Fibroblast of peridontal ligament (primary cell): ENCODE measurements around the gene ACAP2.
"Not testable (repeated sequence)": the region's sequence is repeated elsewhere in the genome, so short reads cannot be mapped to it uniquely, and the experiment has no call there.

Experiments used
- DNase-seq: peaks from one replicate; pipeline ENCODE4 v3.0.0-alpha.2; 2010; ENCODE audit errors: extremely low read depth

ACAP2 gene

DNA sequence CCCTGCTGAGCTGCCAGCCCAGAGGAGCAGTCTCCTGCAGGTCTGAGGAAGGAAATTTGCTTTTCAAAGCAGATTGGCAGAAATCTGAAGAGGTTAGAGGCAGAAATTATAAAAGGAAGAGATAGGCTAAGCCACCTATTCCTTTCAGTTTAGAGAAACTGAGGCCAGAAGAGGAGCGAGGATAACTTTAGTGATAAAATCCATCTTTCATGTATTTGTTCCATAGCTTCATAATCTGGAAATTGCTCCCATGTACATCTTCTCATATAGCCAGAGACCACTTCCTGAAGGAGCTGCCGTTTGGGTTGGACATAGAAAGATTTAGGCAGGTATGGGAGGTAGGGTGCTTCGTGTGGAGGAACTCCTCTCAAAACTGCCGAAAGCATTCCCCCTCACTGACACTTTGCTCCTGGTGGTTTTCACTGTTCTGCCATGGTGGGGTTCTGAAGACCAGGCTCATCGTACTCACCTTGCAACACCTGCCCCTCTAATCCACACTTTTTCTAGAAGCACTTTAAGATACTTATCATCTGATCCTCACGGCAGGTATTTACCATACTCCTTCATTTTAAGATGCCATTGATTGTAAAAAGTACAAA, 670 bp upstream of the ACAP2 start:
- DNase-seq = no peak

DNA sequence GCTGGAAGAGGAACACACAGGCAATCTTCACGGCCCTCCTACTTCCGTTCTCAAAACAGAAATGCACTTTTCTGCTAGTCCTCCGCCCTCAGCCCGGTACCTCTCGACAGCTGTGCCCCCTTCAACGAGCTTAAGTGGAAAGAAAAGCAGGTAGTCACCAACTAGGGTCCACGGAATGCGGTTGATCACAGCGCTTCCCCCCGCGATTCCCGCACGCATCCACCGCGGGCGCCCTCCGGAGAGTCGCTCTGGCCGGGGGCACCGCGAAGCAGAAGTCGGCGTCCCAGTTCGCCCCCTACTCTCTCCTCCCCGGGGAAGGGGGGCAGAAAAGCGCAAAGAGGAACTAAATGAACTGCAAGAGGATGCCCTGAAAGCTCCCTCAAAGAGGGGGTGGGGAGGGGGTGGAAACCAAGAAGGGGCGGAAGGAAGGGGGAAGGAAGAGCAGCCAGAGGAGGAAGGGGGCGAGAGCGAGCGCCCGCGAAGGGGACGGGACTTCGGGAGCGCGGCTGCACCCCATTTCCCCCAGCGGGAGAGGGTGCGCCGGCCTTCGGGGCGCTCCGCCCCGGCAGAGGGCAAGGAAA, 738 bp downstream of the ACAP2 start:
- DNase-seq = peak; percentile 16

DNA sequence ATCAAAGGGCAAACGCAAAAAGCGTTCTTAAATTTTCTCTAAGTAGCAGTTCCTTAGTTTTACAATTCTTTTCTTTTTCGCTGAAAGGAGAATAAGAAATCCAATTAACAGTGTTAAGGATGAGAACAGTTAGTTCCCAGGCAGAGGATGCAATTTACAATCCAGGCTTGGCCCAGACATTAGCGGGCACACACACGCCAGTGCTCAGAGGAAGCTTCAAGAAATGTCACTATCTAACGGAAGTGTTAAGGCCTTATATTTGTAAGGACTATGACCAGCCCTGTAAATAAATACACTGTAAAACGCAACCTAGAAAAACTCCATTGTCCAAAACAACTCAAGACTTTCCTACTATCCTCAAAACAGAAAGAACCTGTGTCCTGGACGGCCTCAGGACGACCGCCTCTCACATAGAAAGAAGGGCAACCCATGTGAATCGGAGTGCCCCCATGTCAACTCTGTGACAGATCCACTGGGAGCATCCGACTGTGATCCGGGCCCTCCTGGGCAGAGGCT, 1.3 kb downstream of the ACAP2 start:
- DNase-seq = peak; percentile 25

DNA sequence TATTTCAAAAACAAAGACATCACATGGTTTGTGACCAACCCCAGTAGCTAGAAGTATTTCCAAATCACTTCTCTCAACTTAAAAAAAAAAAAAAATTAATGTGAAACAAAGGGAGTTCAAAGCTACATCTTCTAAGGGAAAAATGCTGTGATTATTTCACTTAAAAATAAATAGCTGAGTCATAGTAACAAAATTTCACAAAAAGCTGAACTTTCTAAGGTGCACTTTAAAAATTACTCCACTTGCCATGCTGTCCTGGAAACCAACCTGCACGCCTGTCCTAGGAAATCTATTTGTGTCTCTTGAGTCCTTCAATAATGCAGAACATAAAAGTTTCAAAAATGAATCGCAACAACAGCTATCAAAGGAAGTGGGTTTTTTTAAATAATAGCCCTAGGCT, 1.8 kb downstream of the ACAP2 start:
- DNase-seq = peak; percentile 32

DNA sequence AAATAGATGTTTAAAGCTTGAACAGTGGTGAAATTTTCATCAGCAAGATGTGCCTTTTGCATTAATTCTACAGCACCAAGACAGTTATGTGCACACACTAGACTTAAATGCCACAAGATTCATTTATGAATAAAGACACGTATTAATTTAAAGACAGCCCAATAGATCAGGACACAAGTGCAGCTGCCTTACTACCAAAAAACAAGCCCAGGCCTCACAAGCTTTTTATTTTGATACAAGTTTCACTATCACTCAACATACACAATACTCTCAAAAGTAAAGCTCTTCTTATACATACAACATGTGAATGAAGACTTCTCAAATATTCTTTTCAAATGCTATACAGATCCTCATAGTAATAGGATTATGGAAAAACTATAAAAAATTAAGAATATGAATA, 2.4 kb downstream of the ACAP2 start:
- no peak for DNase-seq

DNA sequence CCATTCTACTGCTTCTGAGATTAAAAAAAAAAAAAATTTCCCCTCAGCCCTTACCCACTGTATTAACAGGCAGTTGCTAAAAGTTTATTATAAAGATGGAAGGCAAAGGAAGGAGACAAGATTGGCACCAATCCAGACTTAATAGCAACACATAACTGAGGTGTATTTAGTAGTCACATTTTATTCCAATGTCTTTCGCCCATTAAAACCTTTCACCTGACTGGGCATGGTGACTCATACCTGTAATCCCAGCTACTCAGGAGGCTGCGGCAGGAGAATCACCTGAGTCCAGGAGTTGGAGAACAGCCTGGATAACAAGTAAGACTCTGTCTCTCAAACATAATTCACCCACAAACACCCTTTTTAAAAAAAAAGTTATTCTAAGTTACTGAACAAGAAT, 4.4 kb downstream of the ACAP2 start:
- DNase-seq = no peak

DNA sequence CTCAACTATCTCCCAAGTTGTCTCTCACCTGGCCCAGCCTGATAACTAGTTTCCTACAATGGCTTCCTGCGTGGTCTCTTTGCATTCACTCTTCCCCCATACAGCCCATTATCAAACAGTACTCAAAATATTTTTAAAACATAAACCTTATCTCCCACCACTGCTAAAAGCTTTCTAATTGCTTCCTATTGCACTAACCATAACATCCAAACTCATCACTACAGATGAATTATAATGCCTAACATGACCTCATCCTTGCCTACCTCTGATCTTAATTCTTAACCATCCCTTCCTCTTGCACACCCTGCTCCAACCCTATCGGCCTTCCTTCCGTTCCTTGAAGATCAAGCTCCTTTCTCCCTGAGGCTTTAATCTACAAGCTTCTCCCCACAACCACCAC, 17.0 kb downstream of the ACAP2 start:
- DNase-seq = no peak

DNA sequence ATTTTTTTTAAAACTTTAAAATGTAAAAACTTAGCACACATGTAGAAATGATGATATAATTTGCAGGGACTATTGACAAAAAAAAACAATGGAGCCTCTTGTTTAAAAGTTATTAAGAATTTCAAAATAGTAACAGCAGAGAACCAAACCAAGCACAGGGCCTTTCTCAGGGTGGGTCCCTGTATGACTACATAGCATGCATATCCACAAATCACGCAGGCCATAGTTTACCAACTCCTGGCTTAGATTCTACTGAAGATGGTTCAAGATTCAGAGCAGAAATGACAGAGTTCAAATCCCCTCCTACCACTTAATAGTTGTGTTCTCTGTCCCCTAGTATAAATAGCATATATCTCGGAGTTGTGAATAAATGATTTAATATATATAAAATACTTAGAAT, 19.0 kb downstream of the ACAP2 start:
- no peak for DNase-seq

DNA sequence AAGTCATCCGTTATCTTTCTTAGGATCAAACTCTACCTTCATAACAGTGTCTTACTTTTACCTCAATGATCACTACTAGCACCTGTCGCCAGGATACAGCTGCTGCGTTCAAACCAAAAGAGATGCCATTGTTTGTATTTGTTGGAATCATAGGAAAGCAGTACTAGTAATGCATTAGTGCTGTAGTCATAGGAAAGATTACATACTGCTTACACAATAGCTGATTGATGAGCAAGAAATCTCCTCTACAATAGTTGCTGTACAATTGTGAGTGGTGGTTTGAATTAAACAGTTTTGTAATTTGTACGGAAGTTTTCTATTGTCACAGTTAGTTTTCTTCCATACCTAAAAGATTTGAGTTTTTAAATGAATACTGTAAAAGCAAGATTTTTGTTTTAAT, 21.4 kb downstream of the ACAP2 start:
- peak; percentile 40 for DNase-seq

DNA sequence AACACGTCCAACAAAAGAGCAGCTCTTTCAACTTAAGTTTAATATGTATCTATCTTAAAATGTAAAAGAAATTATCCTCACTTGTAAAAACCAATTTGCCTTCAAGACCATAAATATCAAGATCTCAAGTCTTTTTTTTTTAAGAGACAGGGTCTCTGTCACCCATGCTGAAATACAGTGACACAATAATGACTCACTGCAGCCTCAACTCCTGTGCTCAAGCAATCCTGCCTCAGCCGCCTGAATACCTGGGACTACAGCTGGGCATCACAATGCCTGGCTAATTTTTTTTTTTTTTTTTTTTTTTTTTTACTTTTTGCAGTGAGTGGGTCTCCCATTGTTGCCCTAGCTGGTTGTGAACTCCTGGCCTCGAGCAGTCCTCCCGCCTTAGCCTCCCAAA, 26.0 kb downstream of the ACAP2 start:
- DNase-seq = no peak

DNA sequence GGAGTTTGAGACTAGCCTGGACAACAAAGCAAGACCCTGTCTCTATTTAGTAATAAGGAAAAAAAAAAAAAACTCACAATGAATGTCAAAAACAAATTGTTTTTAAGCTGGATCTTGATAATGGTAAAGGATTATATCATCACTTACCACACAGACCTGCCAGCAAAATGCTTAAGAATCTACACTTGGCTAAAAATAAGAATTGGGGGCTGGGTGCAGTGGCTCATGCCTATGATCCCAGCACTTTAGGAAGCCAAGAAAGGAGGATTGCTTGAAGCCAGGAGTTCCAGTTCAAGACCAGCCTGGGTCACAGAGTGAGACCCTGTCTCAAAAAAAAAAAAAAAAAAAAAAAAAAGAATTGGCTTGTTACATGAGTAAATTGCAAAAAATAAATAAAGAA, 31.0 kb downstream of the ACAP2 start:
- DNase-seq = peak; percentile 70

DNA sequence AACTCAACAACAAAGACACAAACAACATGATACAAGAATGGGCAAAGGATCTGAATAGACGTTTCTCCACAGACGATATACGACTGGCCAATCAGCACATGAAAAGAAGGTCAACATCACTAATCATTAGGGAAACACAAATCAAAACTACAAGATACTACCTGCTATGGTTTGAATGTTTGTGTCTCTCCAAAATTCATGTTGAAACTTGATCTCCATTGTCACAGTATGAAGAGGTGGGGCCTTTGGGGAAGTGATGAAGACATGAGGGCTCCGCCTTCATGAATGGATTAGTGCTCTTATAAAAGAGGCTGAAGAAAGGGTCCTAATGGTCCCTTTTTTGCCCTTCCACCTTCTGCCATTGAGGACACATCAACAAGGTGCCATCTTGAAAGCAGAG, 32.3 kb downstream of the ACAP2 start:
- DNase-seq = no peak

DNA sequence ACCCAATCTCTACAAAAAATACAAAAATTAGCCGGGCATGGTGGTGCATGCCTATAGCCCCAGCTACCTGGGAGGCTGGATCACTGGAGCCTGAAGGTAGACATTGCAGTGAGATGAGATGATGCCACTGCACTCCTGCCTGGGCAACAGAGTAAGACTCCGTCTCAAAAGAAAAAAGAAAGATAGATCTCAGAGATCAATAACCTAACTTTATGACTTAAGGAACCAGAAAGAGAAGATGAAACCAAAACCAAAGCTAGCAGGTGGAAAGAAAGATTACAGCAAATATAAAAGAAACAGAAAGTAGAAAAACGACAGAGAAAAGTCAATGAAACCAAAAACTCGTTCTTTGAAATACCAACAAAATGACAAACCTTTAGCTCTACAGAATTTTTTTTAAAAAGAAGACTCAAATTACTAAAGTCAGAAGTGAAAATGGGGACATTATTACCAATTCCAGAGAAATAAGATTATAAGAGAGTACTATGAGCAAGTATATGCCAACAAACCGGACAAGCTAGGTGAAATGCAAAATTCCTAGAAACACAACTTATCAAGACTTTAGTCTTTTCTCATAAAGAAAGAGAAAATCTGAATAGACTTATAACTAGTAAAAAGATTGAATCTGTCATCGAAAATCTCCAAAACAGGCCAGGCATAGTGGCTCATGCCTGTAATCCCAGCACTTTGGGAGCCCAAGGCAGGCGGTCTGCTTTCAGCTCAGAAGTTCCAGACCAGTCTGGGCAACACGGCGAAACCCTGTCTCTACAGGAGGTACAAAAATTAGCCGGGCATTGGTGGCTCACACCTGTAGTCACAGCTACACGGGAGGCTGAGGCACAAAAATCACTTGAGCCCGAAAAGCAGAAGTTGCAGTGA, 35.0 kb downstream of the ACAP2 start:
- no peak for DNase-seq

DNA sequence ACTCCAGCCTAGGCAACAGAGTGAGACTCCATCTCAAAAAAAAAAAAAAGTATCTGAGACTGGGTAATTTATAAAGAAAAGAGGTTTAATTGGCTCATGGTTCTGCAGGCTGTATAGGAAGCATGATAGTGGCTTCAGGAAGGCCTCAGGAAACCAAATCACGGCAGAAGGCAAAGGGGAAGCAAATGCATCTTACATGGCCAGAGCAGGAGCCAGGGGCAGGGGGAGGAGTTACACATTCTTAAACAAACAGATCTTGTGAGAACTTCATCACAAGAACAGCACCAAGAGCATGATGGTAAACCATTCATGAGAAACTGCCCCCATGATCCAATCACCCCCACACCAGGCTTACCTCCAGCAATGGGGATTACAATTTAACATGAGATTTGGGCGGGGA, 37.2 kb downstream of the ACAP2 start:
- no peak for DNase-seq

DNA sequence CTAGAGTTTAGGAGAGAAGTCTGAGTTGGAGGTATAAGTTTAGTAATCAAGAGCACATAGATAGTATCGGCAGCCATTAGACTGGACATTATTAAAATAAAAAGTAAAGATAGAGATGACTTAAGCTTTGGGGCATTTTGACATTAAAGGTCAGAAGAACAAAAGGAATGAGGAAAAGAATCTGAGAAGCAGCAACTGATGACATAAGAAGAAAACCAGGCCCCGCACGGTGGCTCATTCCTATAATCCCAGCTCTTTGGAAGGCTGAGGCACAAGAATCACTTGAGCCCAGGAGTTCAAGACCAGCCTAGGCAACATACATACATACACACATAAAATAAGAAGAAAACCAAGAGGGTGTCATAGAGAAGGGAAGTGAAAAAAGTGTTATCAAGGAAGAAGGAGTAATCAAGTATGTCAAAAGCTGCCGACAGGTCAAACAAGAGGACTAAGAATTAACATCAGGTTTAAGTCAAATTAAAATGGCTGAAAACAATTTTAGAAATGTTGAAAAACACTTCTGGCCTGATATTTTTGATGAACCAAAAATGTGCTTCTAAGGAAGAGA, 38.9 kb downstream of the ACAP2 start:
- DNase-seq = peak; percentile 33

DNA sequence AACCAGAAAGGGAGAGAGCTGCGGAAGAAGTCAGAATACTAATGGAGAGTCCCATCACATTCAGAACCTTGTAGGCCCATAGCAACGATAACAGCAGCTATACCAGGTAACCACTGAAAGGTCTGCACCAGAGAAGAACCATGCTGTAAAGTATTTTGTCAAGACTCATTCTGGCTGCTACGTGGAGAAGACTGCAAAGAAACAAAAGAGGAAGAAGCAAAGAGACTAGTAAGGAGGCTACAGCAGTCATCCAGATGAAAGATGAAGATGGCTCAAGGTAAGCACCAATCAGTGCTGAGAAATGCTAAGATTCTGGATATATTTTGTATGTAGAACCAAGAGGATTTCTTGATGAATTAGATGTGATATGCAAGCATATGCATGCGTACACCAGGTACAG, 39.6 kb downstream of the ACAP2 start:
- DNase-seq = no peak

DNA sequence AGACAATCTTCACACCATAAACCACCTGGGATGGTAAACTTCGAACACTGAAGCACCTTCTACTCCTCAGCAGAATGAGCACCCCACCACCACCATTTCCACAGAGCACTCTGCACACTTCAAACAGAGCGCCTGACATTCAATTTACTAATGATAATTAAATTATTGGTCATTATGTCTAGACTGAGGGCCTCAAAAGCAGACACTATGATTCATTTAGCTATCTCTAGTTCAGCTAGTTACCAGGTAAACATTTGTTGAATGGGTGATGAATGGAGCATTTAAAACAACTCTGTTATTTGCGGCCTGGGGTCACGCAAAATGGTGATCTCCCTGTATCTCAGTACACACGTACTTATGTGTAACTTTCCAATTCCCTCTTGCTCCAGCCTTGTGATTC, 40.9 kb downstream of the ACAP2 start:
- no peak for DNase-seq

DNA sequence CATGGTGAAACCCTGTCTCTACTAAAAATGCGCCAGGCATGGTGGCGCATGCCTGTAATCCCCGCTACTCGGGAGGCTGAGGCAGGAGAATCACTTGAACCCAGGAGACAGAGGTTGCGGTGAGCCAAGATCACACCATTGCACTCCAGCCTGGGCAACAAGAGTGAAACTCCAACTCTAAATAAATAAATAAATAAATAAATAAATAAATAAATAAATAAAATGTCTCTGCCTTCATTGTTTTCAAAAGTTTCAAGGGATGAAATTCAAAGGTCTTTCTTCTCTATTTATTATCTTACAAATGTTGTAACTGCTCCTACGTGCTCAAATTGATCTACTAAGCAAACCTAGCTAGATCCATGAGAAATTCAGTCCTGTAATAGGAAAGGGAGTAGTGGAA, 44.4 kb downstream of the ACAP2 start:
- DNase-seq = not testable (repeated sequence)

DNA sequence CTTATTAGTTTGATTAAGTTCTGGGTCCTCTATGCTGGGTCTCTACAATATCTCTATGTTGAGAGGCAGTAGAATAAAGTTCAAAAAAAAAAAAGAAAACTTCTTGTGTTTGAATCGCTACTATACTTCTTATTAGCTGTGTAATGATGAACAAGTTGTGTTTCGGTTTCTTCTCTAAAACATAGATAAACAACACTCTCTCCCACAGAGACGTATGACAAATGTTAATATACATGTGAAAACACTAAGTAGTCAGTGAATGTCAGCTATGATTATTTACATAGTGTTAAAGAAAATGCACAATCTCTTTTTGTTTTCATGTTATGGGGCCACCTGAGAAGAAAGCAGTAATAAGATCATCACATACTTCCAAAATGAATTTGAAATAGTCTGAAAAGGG, 45.3 kb downstream of the ACAP2 start:
- no peak for DNase-seq

DNA sequence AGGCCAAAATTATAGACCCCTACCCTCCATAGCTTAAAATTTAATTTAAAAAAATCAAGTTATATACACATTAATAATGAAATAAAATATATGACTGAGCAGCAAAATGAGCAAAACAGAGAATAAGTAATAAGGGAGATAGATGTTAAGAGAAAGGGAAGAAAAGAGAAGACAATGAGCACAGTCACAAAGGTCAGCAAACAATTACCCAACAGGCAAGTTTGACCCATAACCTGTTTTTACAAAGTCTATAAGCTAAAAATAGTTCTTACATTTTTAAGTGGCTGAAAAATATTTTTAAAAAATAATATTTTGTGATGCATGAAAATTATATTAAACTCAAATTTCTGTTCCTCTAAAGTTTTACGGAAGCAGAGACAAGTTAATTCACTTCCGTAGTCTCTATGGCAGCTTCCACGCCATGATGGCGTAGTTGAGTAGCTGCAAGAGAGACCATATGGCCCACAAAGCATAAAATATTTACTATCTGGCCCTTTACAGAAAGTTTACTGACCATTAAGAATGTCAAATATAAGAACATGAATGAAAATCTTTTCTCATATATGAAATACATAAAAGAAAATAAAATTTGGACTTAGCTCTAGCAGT, 47.5 kb downstream of the ACAP2 start:
- DNase-seq = no peak

DNA sequence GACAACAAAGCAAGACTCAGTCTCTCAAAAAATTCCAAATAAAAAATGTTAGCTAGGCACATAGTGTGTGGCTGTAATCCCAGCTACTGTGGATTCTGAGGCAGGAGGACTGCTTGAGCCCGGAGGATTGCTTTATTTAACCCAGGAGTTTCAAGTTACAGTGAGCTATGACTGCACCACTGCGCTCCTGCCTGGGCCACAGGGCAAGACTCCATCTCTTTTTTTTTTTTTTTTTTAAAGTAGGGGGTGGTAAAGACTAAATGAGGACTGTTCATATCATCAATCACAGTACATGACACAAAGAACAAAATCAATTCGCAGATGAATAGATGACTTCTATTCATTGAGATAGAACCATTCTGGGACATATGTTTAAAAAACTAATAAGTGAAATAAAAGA, 48.1 kb downstream of the ACAP2 start:
- DNase-seq = peak; percentile 38

DNA sequence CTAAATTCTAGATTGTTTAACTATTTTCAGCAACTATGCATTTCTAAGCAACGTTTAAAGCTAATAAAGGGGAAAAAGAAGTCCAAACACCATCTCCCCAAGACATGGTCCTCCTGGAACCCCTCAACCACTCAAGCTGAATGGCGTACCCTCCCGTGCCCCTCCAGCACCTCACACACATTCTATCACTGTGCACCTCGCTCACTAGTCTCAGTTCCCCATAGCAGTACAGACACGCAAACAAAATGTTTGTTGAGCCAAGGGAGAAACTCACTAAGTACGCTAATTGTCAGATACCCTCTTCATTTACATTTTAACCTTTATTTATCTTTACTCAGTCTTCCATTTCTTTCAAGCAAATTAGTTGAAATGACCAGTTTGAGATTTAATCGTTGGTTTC, 48.8 kb downstream of the ACAP2 start:
- no peak for DNase-seq
